ENCODE results near the gene STAM. TPM values are rescaled to one million over a fixed set of nuclear protein-coding genes. Genes with fewer than 3 reads are reported as not detected.

Gene STAM
- total RNA-seq, 6 donors from 2014 or later = 18.9 to 85.1 (median 31.2) TPM

DNA sequence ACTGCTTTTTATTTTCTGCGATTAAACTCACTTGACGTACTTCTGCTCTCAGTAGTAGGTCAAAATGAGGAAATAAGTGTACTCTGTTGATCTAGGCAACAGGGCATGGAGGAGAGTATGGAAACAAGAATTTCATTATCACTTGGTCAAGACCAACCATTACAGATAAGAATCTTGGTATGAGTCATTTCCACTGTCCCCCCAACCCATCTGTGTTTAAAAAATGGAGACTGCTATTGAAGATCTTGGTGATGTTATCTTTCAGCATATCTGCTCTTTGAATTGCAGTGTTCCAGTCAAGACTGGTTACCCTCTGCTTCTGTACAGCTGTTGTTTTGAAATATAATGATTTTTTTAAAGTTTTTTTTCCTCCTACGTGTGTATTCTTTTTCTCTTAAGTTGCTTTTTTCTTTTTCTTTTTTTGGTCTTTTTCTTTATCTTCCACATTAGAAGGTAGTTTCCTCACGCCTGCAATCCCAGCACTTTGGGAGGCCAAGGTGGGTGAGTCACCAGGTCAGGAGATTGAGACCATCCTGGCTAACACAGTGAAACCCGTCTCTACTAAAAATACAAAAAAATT, 11.7 kb downstream of the STAM start:
- Histone ChIP-seq H3K36me3 (peaks cover 0 to 7% (median 2%) of the 10 kb centered on the region in 4 donors), H3K9me3 (no peaks in the 10 kb centered on the region), H3K4me3 (no peak overlapping the region), H3K4me1 (peaks cover 0 to 51% (median 12%) of the 10 kb centered on the region in 4 donors), H3K27me3 (no peaks in the 10 kb centered on the region), H3K27ac (peak overlapping the region in 1 of 4 donors; percentile 30)
- no peak for ATAC-seq (ENCODE audit: low FRiP score in 2 of 2)
- WGBS, 2 donors = 77 to 85% methylated on average over 5 of the region's 5 CpGs
- TF ChIP-seq POLR2AphosphoS5 (IDR thresholded peaks at IDR 0.05) (no peak), EP300 (IDR thresholded peaks at IDR 0.05) (no peak), POLR2A (IDR thresholded peaks at IDR 0.05) (no peak)
- TF ChIP-seq, protein P1, sequence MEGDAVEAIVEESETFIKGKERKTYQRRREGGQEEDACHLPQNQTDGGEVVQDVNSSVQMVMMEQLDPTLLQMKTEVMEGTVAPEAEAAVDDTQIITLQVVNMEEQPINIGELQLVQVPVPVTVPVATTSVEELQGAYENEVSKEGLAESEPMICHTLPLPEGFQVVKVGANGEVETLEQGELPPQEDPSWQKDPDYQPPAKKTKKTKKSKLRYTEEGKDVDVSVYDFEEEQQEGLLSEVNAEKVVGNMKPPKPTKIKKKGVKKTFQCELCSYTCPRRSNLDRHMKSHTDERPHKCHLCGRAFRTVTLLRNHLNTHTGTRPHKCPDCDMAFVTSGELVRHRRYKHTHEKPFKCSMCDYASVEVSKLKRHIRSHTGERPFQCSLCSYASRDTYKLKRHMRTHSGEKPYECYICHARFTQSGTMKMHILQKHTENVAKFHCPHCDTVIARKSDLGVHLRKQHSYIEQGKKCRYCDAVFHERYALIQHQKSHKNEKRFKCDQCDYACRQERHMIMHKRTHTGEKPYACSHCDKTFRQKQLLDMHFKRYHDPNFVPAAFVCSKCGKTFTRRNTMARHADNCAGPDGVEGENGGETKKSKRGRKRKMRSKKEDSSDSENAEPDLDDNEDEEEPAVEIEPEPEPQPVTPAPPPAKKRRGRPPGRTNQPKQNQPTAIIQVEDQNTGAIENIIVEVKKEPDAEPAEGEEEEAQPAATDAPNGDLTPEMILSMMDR (IDR thresholded peaks at IDR 0.05) = no peak
- no peak for DNase-seq

DNA sequence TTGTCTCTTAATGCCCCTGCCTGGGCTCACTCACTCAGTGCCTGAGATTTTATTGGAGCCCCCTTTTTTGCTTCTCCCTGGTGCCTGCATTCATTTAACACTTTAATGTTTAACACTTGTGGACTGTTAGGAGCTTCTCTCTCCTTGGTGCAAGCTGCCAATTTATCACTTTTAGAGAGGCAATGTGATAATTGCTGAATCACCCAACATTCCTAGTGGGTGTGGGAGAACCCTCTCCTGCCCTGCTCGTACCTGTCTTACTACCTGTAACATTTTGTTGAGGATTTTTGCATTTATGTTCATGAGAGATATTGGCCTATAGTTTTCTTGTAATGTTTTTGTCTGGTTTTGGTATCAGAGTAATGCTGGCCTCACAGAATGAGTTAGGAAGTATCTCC, 13.2 kb downstream of the STAM start:
- Histone ChIP-seq H3K4me3 (no peak overlapping the region), H3K27ac (peak overlapping the region in 1 of 4 donors; percentile 12), H3K27me3 (no peaks in the 10 kb centered on the region), H3K9me3 (no peaks in the 10 kb centered on the region), H3K4me1 (peaks cover 0 to 49% (median 9%) of the 10 kb centered on the region in 4 donors), H3K36me3 (peaks cover 0 to 11% (median 5%) of the 10 kb centered on the region in 4 donors)
- DNase-seq (no peak), ATAC-seq (ENCODE audit: low FRiP score in 2 of 2) (no peak)
- WGBS, 2 donors = 53 to 72% methylated on average over 1 of the region's 1 CpG
- TF ChIP-seq EP300 (IDR thresholded peaks at IDR 0.05) = no peak
- no peak for TF ChIP-seq POLR2A (IDR thresholded peaks at IDR 0.05)
- TF ChIP-seq, protein P1 (IDR thresholded peaks at IDR 0.05) = no peak
- TF ChIP-seq POLR2AphosphoS5 (IDR thresholded peaks at IDR 0.05) = no peak

DNA sequence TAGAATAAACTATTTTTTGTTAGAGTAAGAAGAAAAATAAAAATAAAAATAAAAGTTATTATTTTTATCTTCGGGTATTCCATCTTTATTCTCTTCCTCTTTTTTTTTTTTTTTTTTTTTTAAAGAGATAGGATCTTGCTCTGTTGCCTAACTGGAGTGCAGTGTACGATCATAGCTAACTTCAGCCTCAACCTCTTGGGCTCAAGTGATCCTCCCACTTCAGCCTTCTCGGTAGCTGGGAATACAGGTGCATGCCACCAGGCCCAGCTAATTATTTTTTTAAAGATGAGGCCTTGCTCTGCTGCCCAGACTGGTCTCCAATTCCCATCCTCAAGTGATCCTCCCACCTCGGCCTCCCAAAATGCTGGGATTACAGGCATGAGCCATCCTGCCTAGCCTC, 15.4 kb downstream of the STAM start:
- Histone ChIP-seq H3K4me1 (peaks cover 0 to 30% (median 8%) of the 10 kb centered on the region in 4 donors), H3K27ac (no peak overlapping the region), H3K9me3 (no peaks in the 10 kb centered on the region), H3K27me3 (no peaks in the 10 kb centered on the region), H3K36me3 (peaks cover 0 to 10% (median 2%) of the 10 kb centered on the region in 4 donors), H3K4me3 (no peak overlapping the region)
- ATAC-seq (ENCODE audit: low FRiP score in 2 of 2) (no peak), DNase-seq (no peak)
- no peak for TF ChIP-seq EP300 (IDR thresholded peaks at IDR 0.05)
- TF ChIP-seq, protein P1 (IDR thresholded peaks at IDR 0.05) = no peak
- no peak for TF ChIP-seq POLR2A (IDR thresholded peaks at IDR 0.05)
- TF ChIP-seq POLR2AphosphoS5 (IDR thresholded peaks at IDR 0.05) = no peak
- WGBS, 2 donors = 87 to 88% methylated on average over 4 of the region's 4 CpGs

DNA sequence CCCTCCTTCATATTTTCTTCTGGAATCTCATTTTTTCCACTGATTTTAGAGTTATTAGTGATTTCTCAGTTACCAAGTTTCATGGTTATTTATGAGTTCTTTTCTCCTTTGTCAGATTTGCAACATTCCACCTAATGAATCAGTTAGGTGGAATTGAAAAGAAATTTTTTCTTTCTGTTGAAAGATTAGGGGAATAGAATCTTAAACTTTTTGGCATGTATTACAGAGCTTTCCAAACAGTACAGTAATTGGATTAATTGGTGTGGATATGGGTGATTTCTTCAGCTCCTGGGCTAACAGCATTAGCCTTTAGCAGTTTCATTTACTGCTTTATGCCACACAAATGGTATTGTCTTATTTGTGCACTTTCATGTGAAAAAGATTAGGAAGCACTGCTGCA, 17.0 kb downstream of the STAM start:
- no peak overlapping the region for H3K27ac ChIP-seq
- TF ChIP-seq POLR2AphosphoS5 (IDR thresholded peaks at IDR 0.05) (no peak), EP300 (IDR thresholded peaks at IDR 0.05) (no peak)
- TF ChIP-seq, protein P1 (IDR thresholded peaks at IDR 0.05) = no peak
- ATAC-seq (ENCODE audit: low FRiP score in 2 of 2) (no peak), DNase-seq (no peak)
- H3K27me3 ChIP-seq = no peaks in the 10 kb centered on the region
- H3K36me3 ChIP-seq = peaks cover 0 to 10% (median 2%) of the 10 kb centered on the region in 4 donors
- no peaks in the 10 kb centered on the region for H3K9me3 ChIP-seq
- H3K4me1 ChIP-seq = peaks cover 0 to 25% (median 8%) of the 10 kb centered on the region in 4 donors
- H3K4me3 ChIP-seq = no peak overlapping the region

DNA sequence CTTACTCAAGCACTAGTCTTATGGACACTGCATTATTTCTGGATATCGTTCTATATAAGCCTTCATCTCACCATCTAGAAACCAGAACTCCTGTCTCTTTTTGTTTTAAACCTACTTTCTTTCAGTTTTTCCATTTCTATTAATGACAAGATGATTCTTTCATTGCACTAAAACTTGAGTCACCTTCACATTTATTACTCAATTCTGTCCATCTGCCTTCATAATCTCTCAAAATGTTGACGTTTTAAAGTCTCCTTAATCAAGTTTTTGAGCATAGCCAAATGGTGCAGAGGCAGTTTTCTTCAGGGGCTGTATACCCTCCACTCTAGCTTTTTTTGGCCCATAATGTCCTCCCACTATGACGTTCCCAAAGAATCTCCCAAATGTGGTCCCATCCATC, 17.6 kb downstream of the STAM start:
- Histone ChIP-seq H3K27me3 (no peaks in the 10 kb centered on the region), H3K4me1 (peaks cover 2 to 23% (median 8%) of the 10 kb centered on the region in 4 donors), H3K27ac (no peak overlapping the region), H3K9me3 (no peaks in the 10 kb centered on the region), H3K36me3 (peaks cover 0 to 10% (median 2%) of the 10 kb centered on the region in 4 donors), H3K4me3 (no peak overlapping the region)
- ATAC-seq (ENCODE audit: low FRiP score in 2 of 2) (no peak), DNase-seq (no peak)
- WGBS, 2 donors = 89 to 95% methylated on average over 3 of the region's 3 CpGs
- TF ChIP-seq, protein P1 (IDR thresholded peaks at IDR 0.05) = no peak
- TF ChIP-seq POLR2A (IDR thresholded peaks at IDR 0.05) (no peak), POLR2AphosphoS5 (IDR thresholded peaks at IDR 0.05) (no peak), EP300 (IDR thresholded peaks at IDR 0.05) (no peak)
